GM12875 (cell line): ENCODE results near the gene USP1.

Source experiments
- H3K4me3 ChIP-seq: one replicate; pipeline ENCODE4 v1.5.1; 2011; ENCODE audit warnings: low read depth, low read length, control low read depth
- CTCF ChIP-seq: IDR thresholded peaks from 2 replicates; pipeline ENCODE4 v1.5.1; 2011; ENCODE audit warnings: low read depth, mild to moderate bottlenecking, control low read depth, inconsistent platforms, low read length, moderate library complexity, borderline replicate concordance; ENCODE audit not compliant: insufficient read depth

The USP1 gene

GRCh38 chr1:62407398-62408009 lies 29.3 kb upstream of the USP1 start:
- TF ChIP-seq CTCF: peak; percentile 43; the same call in 1 of the 2 replicates

GRCh38 chr1:62415687-62416086 lies 21.2 kb upstream of the USP1 start:
- no peak for TF ChIP-seq CTCF
- no peak overlapping the region for H3K4me3 ChIP-seq

More at GRCh38 chr1:62407398-62408009, 29.3 kb upstream of the USP1 start:
- H3K4me3 ChIP-seq: no peak overlapping the region

- no peak overlapping the region for H3K4me3 ChIP-seq
- TF ChIP-seq CTCF: no peak
These were observed 19.4 kb upstream of the USP1 start for GRCh38 chr1:62417351-62417999.

- no peak for TF ChIP-seq CTCF
- no peak overlapping the region for H3K4me3 ChIP-seq
These were observed 16.6 kb upstream of the USP1 start for GRCh38 chr1:62420214-62420613.

GRCh38 chr1:62423580-62424242 lies 13.1 kb upstream of the USP1 start:
- no peak overlapping the region for H3K4me3 ChIP-seq
- no peak for TF ChIP-seq CTCF

GRCh38 chr1:62424411-62424810 lies 12.4 kb upstream of the USP1 start:
- no peak for TF ChIP-seq CTCF

More at GRCh38 chr1:62424411-62424810, 12.4 kb upstream of the USP1 start:
- H3K4me3 ChIP-seq: no peak overlapping the region
